GM13976 (cell line): ENCODE measurements around the gene PIEZO2.

Experiments
- DNase-seq: peaks from one replicate; pipeline ENCODE4 v3.0.0; 2012; ENCODE audit warnings: low spot score
- in situ Hi-C: fragments of 300-500 bp; cut with MboI; formaldehyde crosslinking; loops from one replicate; pipeline ENCODE4 v1.12.0; 2022; ENCODE audit warnings: low sequenced_read_pairs, mixed read lengths, inconsistent platforms; ENCODE audit not compliant: unreplicated experiment
- TF ChIP-seq, protein P1 (sequence below): IDR thresholded peaks from 2 replicates; pipeline ENCODE4 v1.5.1; 2012; ENCODE audit warnings: borderline replicate concordance, mild to moderate bottlenecking; ENCODE audit not compliant: insufficient read depth; ENCODE audit errors: extremely low read depth, missing control alignments, control extremely low read depth

The PIEZO2 gene

DNA sequence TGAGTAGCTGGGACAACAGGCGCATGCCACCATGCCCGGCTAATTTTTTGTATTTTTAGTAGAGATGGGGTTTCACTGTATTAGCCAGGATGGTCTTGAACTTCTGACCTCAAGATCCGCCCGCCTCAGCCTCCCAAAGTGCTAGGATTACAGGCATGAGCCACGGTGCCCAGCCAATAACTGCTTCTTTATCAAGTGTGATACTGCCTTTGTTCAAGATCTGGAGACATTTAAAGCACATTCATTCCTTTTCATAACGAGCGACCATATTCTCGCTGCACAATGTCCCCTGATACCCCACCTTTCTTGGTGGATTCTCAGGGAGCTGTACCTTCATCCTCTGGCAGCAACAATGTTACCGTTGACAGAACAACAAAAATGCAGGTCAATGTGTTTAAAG lies 75.4 kb downstream of the PIEZO2 start:
- no peak for DNase-seq
- in situ Hi-C loops: no loop called here
- TF ChIP-seq, protein P1, sequence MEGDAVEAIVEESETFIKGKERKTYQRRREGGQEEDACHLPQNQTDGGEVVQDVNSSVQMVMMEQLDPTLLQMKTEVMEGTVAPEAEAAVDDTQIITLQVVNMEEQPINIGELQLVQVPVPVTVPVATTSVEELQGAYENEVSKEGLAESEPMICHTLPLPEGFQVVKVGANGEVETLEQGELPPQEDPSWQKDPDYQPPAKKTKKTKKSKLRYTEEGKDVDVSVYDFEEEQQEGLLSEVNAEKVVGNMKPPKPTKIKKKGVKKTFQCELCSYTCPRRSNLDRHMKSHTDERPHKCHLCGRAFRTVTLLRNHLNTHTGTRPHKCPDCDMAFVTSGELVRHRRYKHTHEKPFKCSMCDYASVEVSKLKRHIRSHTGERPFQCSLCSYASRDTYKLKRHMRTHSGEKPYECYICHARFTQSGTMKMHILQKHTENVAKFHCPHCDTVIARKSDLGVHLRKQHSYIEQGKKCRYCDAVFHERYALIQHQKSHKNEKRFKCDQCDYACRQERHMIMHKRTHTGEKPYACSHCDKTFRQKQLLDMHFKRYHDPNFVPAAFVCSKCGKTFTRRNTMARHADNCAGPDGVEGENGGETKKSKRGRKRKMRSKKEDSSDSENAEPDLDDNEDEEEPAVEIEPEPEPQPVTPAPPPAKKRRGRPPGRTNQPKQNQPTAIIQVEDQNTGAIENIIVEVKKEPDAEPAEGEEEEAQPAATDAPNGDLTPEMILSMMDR: no peak

DNA sequence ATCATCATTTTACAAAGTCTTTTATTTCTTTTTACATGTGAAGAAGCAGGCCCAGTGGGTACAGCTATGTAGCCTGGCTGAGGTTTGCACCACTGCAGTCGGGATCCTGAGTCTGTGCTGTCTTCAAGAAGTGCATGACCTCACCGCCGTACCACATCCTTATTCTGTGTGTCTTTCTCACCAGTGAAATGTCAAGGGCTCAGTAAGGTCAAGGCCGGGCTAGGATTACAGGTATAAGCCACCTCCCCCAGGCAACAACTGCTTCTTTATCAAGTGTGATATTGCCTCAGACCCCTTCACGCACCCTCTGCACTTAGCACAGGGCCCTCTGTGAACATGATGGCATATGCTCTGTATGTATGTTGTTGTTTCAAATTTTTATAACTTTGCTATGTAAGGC lies 76.7 kb downstream of the PIEZO2 start:
- in situ Hi-C loops: no loop called here
- TF ChIP-seq, protein P1: no peak
- DNase-seq: no peak

DNA sequence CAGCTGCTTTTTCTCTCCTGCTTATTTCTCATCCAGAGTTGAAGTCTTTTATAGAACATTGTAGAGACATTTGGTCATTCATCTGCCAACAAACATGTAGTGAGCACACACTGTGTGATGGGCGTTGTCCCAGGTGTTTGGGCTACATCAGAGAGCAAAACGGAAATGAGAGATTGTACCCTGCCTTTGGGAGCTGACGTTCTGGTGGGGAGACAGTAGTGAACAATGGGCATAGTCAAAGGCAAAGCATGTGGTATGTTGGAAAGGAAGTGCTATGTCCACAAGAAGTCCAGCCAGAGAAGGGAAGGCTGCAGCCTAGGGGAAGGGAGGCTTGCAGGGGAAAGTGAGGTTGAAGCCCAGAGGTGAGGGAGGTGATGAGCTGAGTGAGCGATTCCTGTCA lies 78.1 kb downstream of the PIEZO2 start:
- in situ Hi-C loops: no loop called here
- no peak for DNase-seq
- TF ChIP-seq, protein P1: no peak

DNA sequence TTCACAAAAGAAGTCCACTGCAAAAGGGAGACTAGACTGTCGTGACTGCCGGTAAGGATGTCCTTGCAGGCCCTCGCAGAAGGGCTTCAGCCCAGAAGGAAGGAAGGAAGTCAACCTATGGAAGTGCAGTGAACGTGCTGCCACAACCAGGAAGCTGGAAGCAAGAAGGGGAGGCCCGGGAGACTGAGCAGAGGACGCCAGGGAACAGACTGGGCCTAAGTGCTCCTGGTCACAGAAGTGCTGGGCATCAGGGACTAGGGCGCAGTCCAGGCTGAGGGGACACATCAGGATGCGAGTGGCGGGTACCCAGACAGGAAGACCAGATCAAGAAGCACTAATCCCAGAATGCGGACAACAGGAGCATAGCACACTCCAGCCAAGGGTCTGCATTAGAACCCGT lies 78.8 kb downstream of the PIEZO2 start:
- in situ Hi-C loops: no loop called here
- DNase-seq: no peak
- TF ChIP-seq, protein P1: no peak

GRCh38 chr18:11066038-11066437 lies 83.3 kb downstream of the PIEZO2 start:
- TF ChIP-seq, protein P1: no peak
- no peak for DNase-seq
- in situ Hi-C loops: no loop called here

DNA sequence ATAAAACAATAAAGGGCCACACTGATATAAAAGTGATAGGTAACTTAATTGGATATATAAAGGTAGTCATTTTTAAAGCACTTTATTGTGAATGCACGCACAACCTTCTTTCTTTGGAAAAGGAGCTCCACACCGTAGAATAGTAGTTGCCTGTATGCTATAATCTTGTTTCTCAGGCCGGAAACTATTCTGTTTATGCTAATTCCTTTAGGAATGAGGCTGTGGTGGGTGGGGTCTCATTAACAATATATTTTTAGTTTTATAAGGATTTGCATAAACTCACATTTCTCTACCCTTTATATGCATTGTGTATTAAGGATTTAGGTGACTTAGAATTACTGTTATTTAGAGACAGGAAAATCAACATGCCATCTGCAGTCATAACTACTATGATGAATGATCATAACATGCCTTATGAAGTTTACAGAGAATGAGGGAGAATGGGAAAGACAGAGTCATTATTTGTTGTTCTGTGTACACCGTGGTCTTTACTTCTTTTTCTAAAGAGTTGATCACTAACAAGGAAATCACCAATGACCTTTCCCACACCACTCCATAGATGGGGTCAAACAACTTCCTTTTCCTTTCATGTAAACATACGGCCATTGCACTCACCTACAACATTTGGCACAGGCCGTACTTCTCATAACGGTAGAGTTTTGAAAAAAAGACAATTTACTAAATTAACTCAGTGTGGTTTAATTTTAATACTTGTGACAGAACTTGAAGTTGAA lies 84.5 kb downstream of the PIEZO2 start:
- in situ Hi-C loops: no loop called here
- TF ChIP-seq, protein P1: no peak
- DNase-seq: no peak

DNA sequence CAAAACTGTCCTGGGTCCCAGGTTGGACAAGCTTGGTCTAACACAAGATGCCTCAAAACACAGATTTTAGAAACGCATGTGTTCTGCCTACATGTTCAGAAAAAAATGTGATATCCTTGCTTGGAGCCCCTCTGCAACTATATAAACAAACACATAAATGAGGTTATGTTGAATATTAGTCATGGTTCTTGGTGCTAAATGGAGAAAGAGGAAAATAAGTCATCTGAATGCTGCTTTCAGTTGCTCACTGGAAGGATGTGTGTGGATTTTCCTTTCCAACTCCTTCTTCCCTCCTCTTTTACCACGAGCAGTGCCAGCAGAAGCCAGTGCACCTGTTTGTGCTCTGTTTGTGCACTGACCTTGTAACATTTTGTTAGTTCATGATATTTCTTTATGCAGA lies 85.3 kb downstream of the PIEZO2 start:
- in situ Hi-C loops: no loop called here
- no peak for DNase-seq
- TF ChIP-seq, protein P1: no peak
